HL-60 (cell line): ENCODE results near the gene AFG3L2.

Source experiments
- DNase-seq, 2 experiments: peaks; one replicate each; pipeline ENCODE4 v3.0.0-alpha.2; 2010 to 2020; ENCODE audit warnings: low read depth in 1 of 2, low spot score in 1 of 2
- H3K27ac ChIP-seq: fragments of 250-450 bp; sonication (Bioruptor Pico); replicated peaks from 2 replicates; pipeline ENCODE4 v1.5.1; 2020; ENCODE audit warnings: mild to moderate bottlenecking, moderate library complexity
- H3K27me3 ChIP-seq: fragments of 250-450 bp; sonication (Bioruptor Pico); 2 replicates; pipeline ENCODE4 v1.5.1; 2021; ENCODE audit warnings: mild to moderate bottlenecking, moderate library complexity; ENCODE audit not compliant: insufficient read depth, poor library complexity, severe bottlenecking
- H3K4me3 ChIP-seq: replicated peaks from 2 replicates; pipeline ENCODE4 v1.5.1; 2011; ENCODE audit warnings: mild to moderate bottlenecking, control low read depth, low read length; ENCODE audit not compliant: insufficient read depth
- CTCF ChIP-seq: IDR thresholded peaks from one replicate; pipeline ENCODE4 v1.5.1; 2011; ENCODE audit warnings: low read length, control low read depth, inconsistent platforms; ENCODE audit not compliant: insufficient read depth
- GABPA ChIP-seq: IDR thresholded peaks from 2 replicates; pipeline ENCODE4 v1.6.1; 2012; ENCODE audit warnings: low read depth
- POLR2AphosphoS5 ChIP-seq: IDR thresholded peaks from 2 replicates; pipeline ENCODE4 v1.6.1; 2012; ENCODE audit warnings: low read depth
- SPI1 ChIP-seq: IDR thresholded peaks from 2 replicates; pipeline ENCODE4 v1.6.1; 2012; ENCODE audit warnings: low read depth, mild to moderate bottlenecking, borderline replicate concordance
- TF ChIP-seq, protein P1 (sequence below): IDR thresholded peaks from 2 replicates; pipeline ENCODE4 v1.6.1; 2012; ENCODE audit warnings: low read depth; ENCODE audit not compliant: insufficient replicate concordance

AFG3L2 gene

DNA sequence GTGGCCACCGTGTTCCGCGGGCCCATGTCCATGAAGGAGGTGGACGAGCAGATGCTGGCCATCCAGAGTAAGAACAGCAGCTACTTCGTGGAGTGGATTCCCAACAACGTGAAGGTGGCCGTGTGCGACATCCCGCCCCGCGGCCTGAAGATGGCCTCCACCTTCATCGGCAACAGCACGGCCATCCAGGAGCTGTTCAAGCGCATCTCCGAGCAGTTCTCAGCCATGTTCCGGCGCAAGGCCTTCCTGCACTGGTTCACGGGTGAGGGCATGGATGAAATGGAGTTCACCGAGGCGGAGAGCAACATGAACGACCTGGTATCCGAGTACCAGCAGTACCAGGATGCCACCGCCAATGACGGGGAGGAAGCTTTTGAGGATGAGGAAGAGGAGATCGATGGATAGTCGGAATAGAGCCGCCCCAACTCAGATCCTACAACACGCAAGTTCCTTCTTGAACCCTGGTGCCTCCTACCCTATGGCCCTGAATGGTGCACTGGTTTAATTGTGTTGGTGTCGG, 51.2 kb downstream of the AFG3L2 start:
- no peaks in the 10 kb centered on the region for H3K27me3 ChIP-seq
- H3K4me3 ChIP-seq = no peak overlapping the region
- DNase-seq = no peak
- H3K27ac ChIP-seq = no peak overlapping the region
- no peak for TF ChIP-seq GABPA
- TF ChIP-seq, protein P1, sequence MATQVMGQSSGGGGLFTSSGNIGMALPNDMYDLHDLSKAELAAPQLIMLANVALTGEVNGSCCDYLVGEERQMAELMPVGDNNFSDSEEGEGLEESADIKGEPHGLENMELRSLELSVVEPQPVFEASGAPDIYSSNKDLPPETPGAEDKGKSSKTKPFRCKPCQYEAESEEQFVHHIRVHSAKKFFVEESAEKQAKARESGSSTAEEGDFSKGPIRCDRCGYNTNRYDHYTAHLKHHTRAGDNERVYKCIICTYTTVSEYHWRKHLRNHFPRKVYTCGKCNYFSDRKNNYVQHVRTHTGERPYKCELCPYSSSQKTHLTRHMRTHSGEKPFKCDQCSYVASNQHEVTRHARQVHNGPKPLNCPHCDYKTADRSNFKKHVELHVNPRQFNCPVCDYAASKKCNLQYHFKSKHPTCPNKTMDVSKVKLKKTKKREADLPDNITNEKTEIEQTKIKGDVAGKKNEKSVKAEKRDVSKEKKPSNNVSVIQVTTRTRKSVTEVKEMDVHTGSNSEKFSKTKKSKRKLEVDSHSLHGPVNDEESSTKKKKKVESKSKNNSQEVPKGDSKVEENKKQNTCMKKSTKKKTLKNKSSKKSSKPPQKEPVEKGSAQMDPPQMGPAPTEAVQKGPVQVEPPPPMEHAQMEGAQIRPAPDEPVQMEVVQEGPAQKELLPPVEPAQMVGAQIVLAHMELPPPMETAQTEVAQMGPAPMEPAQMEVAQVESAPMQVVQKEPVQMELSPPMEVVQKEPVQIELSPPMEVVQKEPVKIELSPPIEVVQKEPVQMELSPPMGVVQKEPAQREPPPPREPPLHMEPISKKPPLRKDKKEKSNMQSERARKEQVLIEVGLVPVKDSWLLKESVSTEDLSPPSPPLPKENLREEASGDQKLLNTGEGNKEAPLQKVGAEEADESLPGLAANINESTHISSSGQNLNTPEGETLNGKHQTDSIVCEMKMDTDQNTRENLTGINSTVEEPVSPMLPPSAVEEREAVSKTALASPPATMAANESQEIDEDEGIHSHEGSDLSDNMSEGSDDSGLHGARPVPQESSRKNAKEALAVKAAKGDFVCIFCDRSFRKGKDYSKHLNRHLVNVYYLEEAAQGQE = no peak
- TF ChIP-seq SPI1 = no peak

- DNase-seq = no peak
- TF ChIP-seq, protein P1 = no peak
- TF ChIP-seq POLR2AphosphoS5 = no peak
- no peak for TF ChIP-seq GABPA
- no peak for TF ChIP-seq CTCF
- TF ChIP-seq SPI1 = no peak
- H3K27ac ChIP-seq = no peak overlapping the region
- H3K27me3 ChIP-seq = no peaks in the 10 kb centered on the region
- no peak overlapping the region for H3K4me3 ChIP-seq
Measured at GRCh38 chr18:12324991-12325725, 51.9 kb downstream of the AFG3L2 start.

DNA sequence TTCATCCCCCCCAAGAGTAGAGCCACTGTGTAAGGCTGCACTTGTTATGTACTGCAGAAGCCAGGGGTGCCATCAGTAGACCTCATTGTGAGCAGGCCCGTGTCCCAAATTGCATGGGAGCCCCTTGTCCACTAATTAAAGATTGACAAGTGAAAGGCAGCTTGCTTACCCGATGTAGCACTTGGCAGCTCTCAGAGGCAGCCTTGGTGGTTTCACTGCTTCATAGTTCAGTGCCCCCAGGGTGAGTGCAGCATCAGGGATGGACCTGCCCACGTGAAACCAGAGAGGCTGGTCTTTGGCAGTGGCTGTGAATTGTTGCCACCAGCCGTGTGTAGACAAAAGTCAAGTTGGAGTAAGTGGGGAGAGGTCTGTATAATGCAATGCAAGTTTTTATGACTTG, 55.7 kb downstream of the AFG3L2 start:
- TF ChIP-seq CTCF (no peak), POLR2AphosphoS5 (no peak), GABPA (no peak), SPI1 (no peak)
- TF ChIP-seq, protein P1 = no peak
- Histone ChIP-seq H3K4me3 (no peak overlapping the region), H3K27me3 (no peaks in the 10 kb centered on the region), H3K27ac (no peak overlapping the region)
- DNase-seq = no peak
